Choroid plexus epithelial cell (primary cell): ENCODE measurements around the gene POU2AF3.

ENCODE experiments used
- DNase-seq: peaks from one replicate; pipeline ENCODE4 v3.0.0-alpha.2; 2010; ENCODE audit warnings: low read depth
- H3K4me3 ChIP-seq: 2 replicates; pipeline ENCODE4 v1.5.1; 2011; ENCODE audit warnings: low read depth, mild to moderate bottlenecking, control low read depth, low read length, moderate library complexity
- TF ChIP-seq, protein P1 (sequence below): conservative IDR thresholded peaks from 2 replicates; pipeline ENCODE4 v1.5.1; 2011; ENCODE audit warnings: low read depth, mild to moderate bottlenecking, control low read depth, inconsistent platforms, low read length, moderate library complexity

The POU2AF3 gene

GRCh38 chr11:111335549-111335948 lies 37.2 kb downstream of the POU2AF3 start:
- TF ChIP-seq, protein P1, sequence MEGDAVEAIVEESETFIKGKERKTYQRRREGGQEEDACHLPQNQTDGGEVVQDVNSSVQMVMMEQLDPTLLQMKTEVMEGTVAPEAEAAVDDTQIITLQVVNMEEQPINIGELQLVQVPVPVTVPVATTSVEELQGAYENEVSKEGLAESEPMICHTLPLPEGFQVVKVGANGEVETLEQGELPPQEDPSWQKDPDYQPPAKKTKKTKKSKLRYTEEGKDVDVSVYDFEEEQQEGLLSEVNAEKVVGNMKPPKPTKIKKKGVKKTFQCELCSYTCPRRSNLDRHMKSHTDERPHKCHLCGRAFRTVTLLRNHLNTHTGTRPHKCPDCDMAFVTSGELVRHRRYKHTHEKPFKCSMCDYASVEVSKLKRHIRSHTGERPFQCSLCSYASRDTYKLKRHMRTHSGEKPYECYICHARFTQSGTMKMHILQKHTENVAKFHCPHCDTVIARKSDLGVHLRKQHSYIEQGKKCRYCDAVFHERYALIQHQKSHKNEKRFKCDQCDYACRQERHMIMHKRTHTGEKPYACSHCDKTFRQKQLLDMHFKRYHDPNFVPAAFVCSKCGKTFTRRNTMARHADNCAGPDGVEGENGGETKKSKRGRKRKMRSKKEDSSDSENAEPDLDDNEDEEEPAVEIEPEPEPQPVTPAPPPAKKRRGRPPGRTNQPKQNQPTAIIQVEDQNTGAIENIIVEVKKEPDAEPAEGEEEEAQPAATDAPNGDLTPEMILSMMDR, result no peak
- H3K4me3 ChIP-seq, result no peak overlapping the region
- no peak for DNase-seq

DNA sequence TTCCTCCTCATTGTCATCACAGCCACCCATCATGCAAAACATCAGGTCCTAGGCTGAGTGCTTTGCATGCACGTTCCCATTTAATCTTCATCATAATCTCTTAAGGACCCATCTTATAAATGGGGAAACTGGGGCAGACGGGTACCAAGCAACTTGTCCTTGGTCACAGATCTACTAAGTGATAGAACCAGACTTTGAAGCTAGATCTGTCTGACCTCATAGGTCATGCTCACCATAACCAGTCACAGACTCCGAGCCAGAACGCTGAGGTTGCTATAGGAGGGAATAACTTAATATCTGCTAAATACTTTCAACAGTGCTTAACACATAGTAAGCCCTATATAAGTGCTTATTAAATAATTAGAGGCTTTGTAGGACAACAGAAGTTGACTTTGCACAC lies 37.7 kb downstream of the POU2AF3 start:
- TF ChIP-seq, protein P1, result no peak
- no peak for DNase-seq
- H3K4me3 ChIP-seq, result no peak overlapping the region

DNA sequence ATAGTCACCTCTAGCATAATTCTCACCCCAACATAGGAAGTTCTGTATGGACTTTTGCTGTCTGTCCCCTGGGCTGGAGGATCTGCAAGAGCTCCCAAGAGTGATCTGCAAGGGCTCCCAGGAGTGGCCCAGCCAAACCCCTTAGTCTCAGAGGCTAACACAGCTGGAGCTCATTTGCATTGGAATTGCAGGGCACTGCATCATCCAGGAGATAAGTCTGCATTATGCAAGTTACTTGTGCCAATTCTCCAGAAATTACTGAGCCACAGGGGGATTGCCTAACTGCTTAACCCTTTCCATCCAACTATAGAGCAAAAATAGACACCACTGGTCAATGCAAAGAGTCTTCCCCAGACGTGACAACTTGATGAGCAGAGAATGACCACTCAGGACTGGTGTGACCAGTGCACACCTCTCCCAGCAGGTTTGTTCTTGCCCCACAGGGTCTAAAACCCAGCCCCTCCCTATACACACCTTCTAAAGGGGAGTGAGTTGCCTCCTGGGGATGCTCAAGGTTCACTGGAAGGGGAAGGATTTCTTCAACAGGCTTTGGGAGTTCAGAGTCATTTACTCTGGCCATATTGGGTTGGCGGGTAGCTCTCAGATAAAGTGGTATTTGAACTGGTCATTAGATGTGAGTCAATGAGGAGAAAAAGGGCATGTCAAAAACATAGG lies 38.4 kb downstream of the POU2AF3 start:
- DNase-seq, result peak; percentile 82
- TF ChIP-seq, protein P1, result no peak
- no peak overlapping the region for H3K4me3 ChIP-seq

DNA sequence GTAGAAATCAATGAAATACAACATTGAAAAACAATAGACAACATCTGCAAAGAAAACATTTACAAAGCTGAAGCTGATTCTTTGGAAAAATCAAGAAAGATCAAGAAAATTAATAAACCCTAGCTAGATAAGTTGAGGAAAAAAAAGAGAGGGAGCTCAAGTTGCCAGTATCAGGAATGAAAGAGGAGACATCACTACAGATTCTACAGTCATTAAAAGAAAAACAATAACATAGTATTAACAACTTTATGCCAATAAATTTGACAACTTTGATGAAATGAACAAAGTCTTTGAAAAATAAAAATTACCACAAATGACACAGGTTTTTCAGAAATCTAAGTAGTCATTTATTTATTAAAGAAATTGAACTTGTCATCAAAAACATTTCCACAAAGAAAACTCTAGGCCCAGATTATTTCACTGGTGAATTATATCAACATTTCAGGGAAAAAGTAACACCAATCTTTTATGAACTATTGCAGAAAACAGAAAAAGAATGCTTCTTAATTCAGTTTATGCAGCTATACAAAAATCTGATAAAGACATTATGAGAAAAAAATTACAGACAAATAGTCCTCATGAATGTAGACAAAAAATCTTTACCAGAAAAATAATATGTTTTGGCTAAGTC lies 41.5 kb downstream of the POU2AF3 start:
- no peak for DNase-seq
- H3K4me3 ChIP-seq, result no peak overlapping the region
- TF ChIP-seq, protein P1, result no peak

DNA sequence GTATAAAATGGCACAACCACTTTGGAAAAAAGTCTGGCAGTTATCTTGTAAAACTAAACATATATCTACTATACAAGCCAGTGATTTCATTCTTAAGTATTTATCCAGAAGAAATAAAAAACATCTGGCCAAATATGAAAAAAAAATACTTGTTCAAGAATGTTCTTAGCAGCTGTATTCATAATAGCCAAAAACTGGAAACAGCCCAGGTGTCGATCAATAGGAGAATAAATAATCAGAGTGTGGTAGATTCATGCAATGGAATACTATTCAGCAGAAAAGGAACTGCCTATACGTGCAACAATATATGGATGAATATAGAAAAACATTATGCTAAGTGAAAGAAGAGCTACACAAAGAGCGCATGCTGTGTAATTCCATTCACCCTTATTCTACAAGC lies 44.0 kb downstream of the POU2AF3 start:
- DNase-seq, result no peak
- no peak overlapping the region for H3K4me3 ChIP-seq
- TF ChIP-seq, protein P1, result no peak

DNA sequence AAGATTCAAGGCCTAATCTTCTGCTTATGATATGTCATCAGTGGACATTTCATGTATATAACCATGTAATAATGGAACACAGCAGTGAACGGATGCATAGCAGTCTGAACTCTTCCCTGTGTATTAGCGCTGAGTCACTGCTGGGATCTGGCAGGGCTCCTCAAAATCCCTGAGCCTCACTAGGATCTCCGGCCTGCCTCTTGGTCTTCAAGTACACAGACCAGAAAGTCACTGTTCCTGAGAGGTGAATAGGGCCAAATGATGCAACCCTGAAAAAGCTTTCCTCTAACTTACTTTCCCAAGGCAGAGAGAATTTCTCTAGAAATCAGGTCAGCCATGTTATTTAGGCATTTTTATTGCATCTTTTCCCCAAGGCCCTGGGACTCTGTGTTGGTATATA lies 45.7 kb downstream of the POU2AF3 start:
- no peak overlapping the region for H3K4me3 ChIP-seq
- DNase-seq, result peak; percentile 58
- TF ChIP-seq, protein P1, result no peak
